Sigmoid colon (tissue), 3 donors: Measurements from ENCODE around the gene ADD3.

Experiments used
- CTCF ChIP-seq, 4 experiments: fragments of 450-650 bp in 3 of 4; fragments of 200-600 bp in 1 of 4; IDR thresholded peaks; one replicate each; pipeline ENCODE4 v1.5.1; 2016 to 2019; ENCODE audit warnings: antibody characterized with exemption in 4 of 4, mild to moderate bottlenecking in 3 of 4, moderate library complexity in 2 of 4
- POLR2A ChIP-seq, 2 donors: fragments of 450-650 bp; IDR thresholded peaks; one replicate each; pipeline ENCODE4 v1.6.1; 2016; ENCODE audit warnings: antibody characterized with exemption in 2 of 2, mild to moderate bottlenecking in 2 of 2, moderate library complexity in 2 of 2

GRCh38 chr10:109994711-109995577 is 12.8 kb upstream of the ADD3 start:
- TF ChIP-seq POLR2A (IDR thresholded peaks at IDR 0.05): no peak
- TF ChIP-seq CTCF (IDR thresholded peaks at IDR 0.05): no peak
